ENCODE data around the gene TM9SF3.

- TF ChIP-seq, protein P1, sequence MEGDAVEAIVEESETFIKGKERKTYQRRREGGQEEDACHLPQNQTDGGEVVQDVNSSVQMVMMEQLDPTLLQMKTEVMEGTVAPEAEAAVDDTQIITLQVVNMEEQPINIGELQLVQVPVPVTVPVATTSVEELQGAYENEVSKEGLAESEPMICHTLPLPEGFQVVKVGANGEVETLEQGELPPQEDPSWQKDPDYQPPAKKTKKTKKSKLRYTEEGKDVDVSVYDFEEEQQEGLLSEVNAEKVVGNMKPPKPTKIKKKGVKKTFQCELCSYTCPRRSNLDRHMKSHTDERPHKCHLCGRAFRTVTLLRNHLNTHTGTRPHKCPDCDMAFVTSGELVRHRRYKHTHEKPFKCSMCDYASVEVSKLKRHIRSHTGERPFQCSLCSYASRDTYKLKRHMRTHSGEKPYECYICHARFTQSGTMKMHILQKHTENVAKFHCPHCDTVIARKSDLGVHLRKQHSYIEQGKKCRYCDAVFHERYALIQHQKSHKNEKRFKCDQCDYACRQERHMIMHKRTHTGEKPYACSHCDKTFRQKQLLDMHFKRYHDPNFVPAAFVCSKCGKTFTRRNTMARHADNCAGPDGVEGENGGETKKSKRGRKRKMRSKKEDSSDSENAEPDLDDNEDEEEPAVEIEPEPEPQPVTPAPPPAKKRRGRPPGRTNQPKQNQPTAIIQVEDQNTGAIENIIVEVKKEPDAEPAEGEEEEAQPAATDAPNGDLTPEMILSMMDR (conservative IDR thresholded peaks at IDR 0.05; ENCODE audit: low read depth, low read length): no peak
- TF ChIP-seq MAZ (IDR thresholded peaks at IDR 0.05; ENCODE audit: borderline replicate concordance, low read depth, low read length) (no peak), POLR2A (IDR thresholded peaks at IDR 0.05; ENCODE audit: low read depth, low read length) (no peak), CEBPB (IDR thresholded peaks at IDR 0.05; ENCODE audit: low read depth, low read length) (no peak), SMC3 (IDR thresholded peaks at IDR 0.05; ENCODE audit: low read depth, low read length) (no peak), MAFK (IDR thresholded peaks at IDR 0.05; ENCODE audit: low read depth, low read length) (no peak), RAD21 (IDR thresholded peaks at IDR 0.05; ENCODE audit: low read length) (no peak), RFX5 (IDR thresholded peaks at IDR 0.05; ENCODE audit: low read depth, low read length) (no peak)
Measured at GRCh38 chr10:96596422-96597407, 9.9 kb upstream of the TM9SF3 start.
